WTC11 (cell line): ENCODE measurements around the gene ETV1. TPM values are rescaled to one million over a fixed set of nuclear protein-coding genes. Genes with fewer than 3 reads are reported as not detected.
A peak's percentile ranks its signal among the peaks of the same experiment; 100 is the strongest.

ENCODE experiments used
- ATAC-seq: fragments of 200-7000 bp; cut with Tn5 transposase; 2 replicates; pipeline ENCODE4 v1.10.0; 2021; ENCODE audit warnings: mild to moderate bottlenecking, moderate library complexity
- CTCF ChIA-PET: fragments of 300-600 bp; sonication (Branson Sonifier 250); formaldehyde crosslinking; loops from one replicate; lab custom pipeline; 2021; ENCODE audit warnings: antibody characterized with exemption; lab: Charles Lee
- POLR2A ChIA-PET: fragments of 350-600 bp; sonication (Branson Sonifier 250); formaldehyde crosslinking; loops from one replicate; lab custom pipeline; 2021; ENCODE audit warnings: antibody characterized with exemption; lab: Charles Lee
- DNase-seq: peaks from one replicate; pipeline ENCODE4 v3.0.0; 2021; ENCODE audit warnings: low spot score
- H3K27ac Mint-ChIP-seq: 2 replicates; pipeline ENCODE4 v1.8.0; 2021; ENCODE audit warnings: mixed read lengths
- H3K27me3 Mint-ChIP-seq: 2 replicates; pipeline ENCODE4 v1.8.0; 2021; ENCODE audit warnings: low read depth, mild to moderate bottlenecking, moderate library complexity, mixed read lengths
- H3K36me3 Mint-ChIP-seq: 2 replicates; pipeline ENCODE4 v1.8.0; 2021; ENCODE audit warnings: mixed read lengths
- H3K4me1 Mint-ChIP-seq: 2 replicates; pipeline ENCODE4 v1.8.0; 2022; ENCODE audit warnings: mixed read lengths
- H3K4me3 Mint-ChIP-seq: 2 replicates; pipeline ENCODE4 v1.8.0; 2021; ENCODE audit warnings: mild to moderate bottlenecking, moderate library complexity, mixed read lengths
- H3K9me3 Mint-ChIP-seq: 2 replicates; pipeline ENCODE4 v1.8.0; 2021; ENCODE audit warnings: mixed read lengths
- CBFB ChIP-seq: sonication (generic); formaldehyde crosslinking; IDR thresholded peaks from 2 replicates; pipeline ENCODE4 v1.8.1; 2022; ENCODE audit warnings: mild to moderate bottlenecking, low read depth, missing genetic modification reagents
- ELF4 ChIP-seq: sonication (generic); formaldehyde crosslinking; IDR thresholded peaks from 2 replicates; pipeline ENCODE4 v1.8.1; 2022; ENCODE audit warnings: low read depth, mild to moderate bottlenecking, moderate library complexity, missing genetic modification reagents
- ESRRA ChIP-seq: sonication (generic); formaldehyde crosslinking; IDR thresholded peaks from 2 replicates; pipeline ENCODE4 v1.8.1; 2022; ENCODE audit warnings: mild to moderate bottlenecking, missing genetic modification reagents, borderline replicate concordance
- ETV6 ChIP-seq: sonication (generic); formaldehyde crosslinking; IDR thresholded peaks from 2 replicates; pipeline ENCODE4 v1.8.1; 2022; ENCODE audit warnings: mild to moderate bottlenecking, missing genetic modification reagents
- GTF2I ChIP-seq: fragments of 250-450 bp; sonication (Bioruptor Pico); conservative IDR thresholded peaks from 2 replicates; pipeline ENCODE4 v1.4.0; 2021; ENCODE audit warnings: mild to moderate bottlenecking
- HMGA2 ChIP-seq: fragments of 250-450 bp; sonication (Bioruptor Pico); IDR thresholded peaks from 2 replicates; pipeline ENCODE4 v1.4.0; 2021; ENCODE audit warnings: mild to moderate bottlenecking, moderate library complexity
- KAT7 ChIP-seq: sonication (generic); formaldehyde crosslinking; IDR thresholded peaks from 2 replicates; pipeline ENCODE4 v1.8.1; 2023; ENCODE audit warnings: missing genetic modification reagents, mild to moderate bottlenecking, borderline replicate concordance
- MXD4 ChIP-seq: fragments of 250-450 bp; sonication (Bioruptor Pico); IDR thresholded peaks from 2 replicates; pipeline ENCODE4 v1.8.0; 2021; ENCODE audit warnings: mild to moderate bottlenecking, moderate library complexity, borderline replicate concordance
- NR1H2 ChIP-seq: sonication (generic); formaldehyde crosslinking; IDR thresholded peaks from 2 replicates; pipeline ENCODE4 v1.9.0; 2021; ENCODE audit warnings: mild to moderate bottlenecking, moderate library complexity, missing genetic modification reagents
- NR3C1 ChIP-seq: sonication (generic); formaldehyde crosslinking; conservative IDR thresholded peaks from 2 replicates; pipeline ENCODE4 v1.8.1; 2023; ENCODE audit warnings: low read depth, mild to moderate bottlenecking, missing genetic modification reagents
- RELA ChIP-seq: sonication (generic); formaldehyde crosslinking; IDR thresholded peaks from 2 replicates; pipeline ENCODE4 v1.8.1; 2022; ENCODE audit warnings: missing genetic modification reagents, mild to moderate bottlenecking, borderline replicate concordance
- SMAD3 ChIP-seq: sonication (generic); formaldehyde crosslinking; IDR thresholded peaks from 2 replicates; pipeline ENCODE4 v1.8.0; 2022; ENCODE audit warnings: missing genetic modification reagents, mild to moderate bottlenecking, borderline replicate concordance
- SMAD4 ChIP-seq: sonication (generic); formaldehyde crosslinking; IDR thresholded peaks from 2 replicates; pipeline ENCODE4 v1.8.0; 2022; ENCODE audit warnings: mild to moderate bottlenecking, missing genetic modification reagents
- SOX15 ChIP-seq: fragments of 250-450 bp; sonication (Bioruptor Pico); IDR thresholded peaks from 2 replicates; pipeline ENCODE4 v1.9.0; 2021; ENCODE audit warnings: mild to moderate bottlenecking
- TP53 ChIP-seq: sonication (generic); formaldehyde crosslinking; IDR thresholded peaks from 2 replicates; pipeline ENCODE4 v1.8.1; 2023; ENCODE audit warnings: mild to moderate bottlenecking, missing genetic modification reagents
- USF1 ChIP-seq: sonication (generic); formaldehyde crosslinking; IDR thresholded peaks from 2 replicates; pipeline ENCODE4 v1.8.0; 2022; ENCODE audit warnings: mild to moderate bottlenecking, missing genetic modification reagents
- ZBTB21 ChIP-seq: sonication (generic); formaldehyde crosslinking; IDR thresholded peaks from 2 replicates; pipeline ENCODE4 v1.8.1; 2023; ENCODE audit warnings: mild to moderate bottlenecking, missing genetic modification reagents, borderline replicate concordance
- ZNF317 ChIP-seq: sonication (generic); formaldehyde crosslinking; IDR thresholded peaks from 2 replicates; pipeline ENCODE4 v1.8.1; 2023; ENCODE audit warnings: low read depth, mild to moderate bottlenecking, moderate library complexity, missing genetic modification reagents, borderline replicate concordance
- ZNF532 ChIP-seq: fragments of 250-450 bp; sonication (Bioruptor Pico); IDR thresholded peaks from 2 replicates; pipeline ENCODE4 v1.9.0; 2021; ENCODE audit warnings: mild to moderate bottlenecking, borderline replicate concordance
- ZNF671 ChIP-seq: fragments of 250-450 bp; sonication (Bioruptor Pico); IDR thresholded peaks from 2 replicates; pipeline ENCODE4 v1.8.0; 2021; ENCODE audit warnings: mild to moderate bottlenecking
- total RNA-seq: library from RNA; stranded (reverse); gene quantifications from 3 replicates; pipeline ENCODE4 v1.2.3, GENCODE V29; 2021
- TF ChIP-seq, protein P1 (sequence below): sonication (generic); formaldehyde crosslinking; IDR thresholded peaks from 2 replicates; pipeline ENCODE4 v1.8.1; 2022; ENCODE audit warnings: missing genetic modification reagents, borderline replicate concordance
- TF ChIP-seq, protein P2 (sequence below): sonication (generic); formaldehyde crosslinking; IDR thresholded peaks from 2 replicates; pipeline ENCODE4 v1.8.0; 2022; ENCODE audit warnings: mild to moderate bottlenecking, missing genetic modification reagents
- TF ChIP-seq, protein P3 (sequence below): sonication (generic); formaldehyde crosslinking; IDR thresholded peaks from 2 replicates; pipeline ENCODE4 v1.8.1; 2023; ENCODE audit warnings: mild to moderate bottlenecking, moderate library complexity, missing genetic modification reagents
- TF ChIP-seq, protein P4 (sequence below): fragments of 250-450 bp; sonication (Bioruptor Pico); IDR thresholded peaks from 2 replicates; pipeline ENCODE4 v1.9.0; 2021; ENCODE audit warnings: mild to moderate bottlenecking

Gene ETV1
- total RNA-seq, 1 experiment from 2014 or later: 76.6 TPM

DNA sequence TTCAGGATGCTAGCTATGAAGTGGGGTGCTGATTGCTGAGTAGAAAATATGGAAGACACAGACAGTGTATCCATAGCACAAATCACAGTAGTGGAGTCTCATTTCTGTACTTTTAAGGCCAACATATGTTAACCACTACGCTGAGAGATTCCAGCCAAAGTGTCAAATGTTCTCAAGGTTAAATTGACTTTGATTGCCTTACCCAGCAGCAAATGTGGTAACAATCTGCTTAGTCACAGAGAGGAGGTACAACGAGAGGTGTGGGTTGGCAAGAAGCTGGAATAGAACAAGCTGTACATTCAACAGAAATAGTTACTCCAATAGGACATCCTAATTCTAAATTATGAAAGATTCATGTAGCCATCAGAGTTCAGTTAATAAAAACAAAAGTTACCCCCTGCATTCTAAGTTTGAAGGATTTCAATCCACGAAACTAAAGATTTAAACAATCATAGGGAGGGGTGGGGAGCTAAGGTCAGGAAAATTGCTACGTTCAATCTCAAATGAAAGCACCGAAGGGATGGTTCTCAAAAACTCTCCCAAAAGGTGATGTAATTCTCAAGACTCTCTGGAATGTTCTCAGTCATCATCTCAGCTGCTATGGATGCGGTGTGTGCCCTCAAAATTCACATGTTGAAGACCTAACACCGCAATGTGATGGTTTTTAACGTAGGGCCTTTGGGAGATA is 137.0 kb downstream of the ETV1 start:
- POLR2A ChIA-PET: no interaction called here
- ATAC-seq (no peak), DNase-seq (no peak)
- Mint-ChIP-seq H3K9me3 (no peaks in the 10 kb centered on the region), H3K4me1 (peaks cover 24% of the 10 kb centered on the region), H3K36me3 (no peaks in the 10 kb centered on the region), H3K4me3 (no peak overlapping the region), H3K27me3 (no peaks in the 10 kb centered on the region), H3K27ac (no peak overlapping the region)
- CTCF ChIA-PET: no interaction called here
- TF ChIP-seq, protein P1, sequence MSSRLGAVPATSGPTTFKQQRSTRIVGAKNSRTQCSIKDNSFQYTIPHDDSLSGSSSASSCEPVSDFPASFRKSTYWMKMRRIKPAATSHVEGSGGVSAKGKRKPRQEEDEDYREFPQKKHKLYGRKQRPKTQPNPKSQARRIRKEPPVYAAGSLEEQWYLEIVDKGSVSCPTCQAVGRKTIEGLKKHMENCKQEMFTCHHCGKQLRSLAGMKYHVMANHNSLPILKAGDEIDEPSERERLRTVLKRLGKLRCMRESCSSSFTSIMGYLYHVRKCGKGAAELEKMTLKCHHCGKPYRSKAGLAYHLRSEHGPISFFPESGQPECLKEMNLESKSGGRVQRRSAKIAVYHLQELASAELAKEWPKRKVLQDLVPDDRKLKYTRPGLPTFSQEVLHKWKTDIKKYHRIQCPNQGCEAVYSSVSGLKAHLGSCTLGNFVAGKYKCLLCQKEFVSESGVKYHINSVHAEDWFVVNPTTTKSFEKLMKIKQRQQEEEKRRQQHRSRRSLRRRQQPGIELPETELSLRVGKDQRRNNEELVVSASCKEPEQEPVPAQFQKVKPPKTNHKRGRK (CRISPR knock-in tag): no peak
- TF ChIP-seq HMGA2 (CRISPR knock-in tag): no peak
- TF ChIP-seq SMAD3 (CRISPR knock-in tag): no peak
- TF ChIP-seq, protein P2, sequence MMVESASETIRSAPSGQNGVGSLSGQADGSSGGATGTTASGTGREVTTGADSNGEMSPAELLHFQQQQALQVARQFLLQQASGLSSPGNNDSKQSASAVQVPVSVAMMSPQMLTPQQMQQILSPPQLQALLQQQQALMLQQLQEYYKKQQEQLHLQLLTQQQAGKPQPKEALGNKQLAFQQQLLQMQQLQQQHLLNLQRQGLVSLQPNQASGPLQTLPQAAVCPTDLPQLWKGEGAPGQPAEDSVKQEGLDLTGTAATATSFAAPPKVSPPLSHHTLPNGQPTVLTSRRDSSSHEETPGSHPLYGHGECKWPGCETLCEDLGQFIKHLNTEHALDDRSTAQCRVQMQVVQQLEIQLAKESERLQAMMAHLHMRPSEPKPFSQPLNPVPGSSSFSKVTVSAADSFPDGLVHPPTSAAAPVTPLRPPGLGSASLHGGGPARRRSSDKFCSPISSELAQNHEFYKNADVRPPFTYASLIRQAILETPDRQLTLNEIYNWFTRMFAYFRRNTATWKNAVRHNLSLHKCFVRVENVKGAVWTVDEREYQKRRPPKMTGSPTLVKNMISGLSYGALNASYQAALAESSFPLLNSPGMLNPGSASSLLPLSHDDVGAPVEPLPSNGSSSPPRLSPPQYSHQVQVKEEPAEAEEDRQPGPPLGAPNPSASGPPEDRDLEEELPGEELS: no peak
- no peak for TF ChIP-seq GTF2I (CRISPR knock-in tag)
- no peak for TF ChIP-seq ZNF317 (CRISPR knock-in tag)
- no peak for TF ChIP-seq ESRRA (CRISPR knock-in tag)
- no peak for TF ChIP-seq ETV6 (CRISPR knock-in tag)
- no peak for TF ChIP-seq ELF4 (CRISPR knock-in tag)
- TF ChIP-seq ZNF671 (CRISPR knock-in tag): no peak
- no peak for TF ChIP-seq SOX15 (CRISPR knock-in tag)
- no peak for TF ChIP-seq ZBTB21 (CRISPR knock-in tag)
- no peak for TF ChIP-seq USF1 (CRISPR knock-in tag)
- no peak for TF ChIP-seq TP53 (CRISPR knock-in tag)

GRCh38 chr7:13851736-13852135 is 137.7 kb downstream of the ETV1 start:
- Mint-ChIP-seq H3K27ac (no peak overlapping the region; the same call in 1 of the 2 replicates), H3K4me3 (no peak overlapping the region), H3K9me3 (no peaks in the 10 kb centered on the region), H3K36me3 (no peaks in the 10 kb centered on the region), H3K4me1 (peaks cover 24% of the 10 kb centered on the region), H3K27me3 (no peaks in the 10 kb centered on the region)
- DNase-seq: no peak
- ATAC-seq: peak; percentile 76
- ChIA-PET CTCF (no interaction called here), POLR2A (no interaction called here)
- no peak for TF ChIP-seq NR1H2 (CRISPR knock-in tag)
- no peak for TF ChIP-seq ZNF532 (CRISPR knock-in tag)
- TF ChIP-seq SMAD4 (CRISPR knock-in tag): no peak
- no peak for TF ChIP-seq SOX15 (CRISPR knock-in tag)
- TF ChIP-seq KAT7 (CRISPR knock-in tag): no peak
- no peak for TF ChIP-seq ZNF317 (CRISPR knock-in tag)
- no peak for TF ChIP-seq CBFB (CRISPR knock-in tag)
- TF ChIP-seq TP53 (CRISPR knock-in tag): no peak
- TF ChIP-seq RELA (CRISPR knock-in tag): no peak
- no peak for TF ChIP-seq MXD4 (CRISPR knock-in tag)
- TF ChIP-seq, protein P3, sequence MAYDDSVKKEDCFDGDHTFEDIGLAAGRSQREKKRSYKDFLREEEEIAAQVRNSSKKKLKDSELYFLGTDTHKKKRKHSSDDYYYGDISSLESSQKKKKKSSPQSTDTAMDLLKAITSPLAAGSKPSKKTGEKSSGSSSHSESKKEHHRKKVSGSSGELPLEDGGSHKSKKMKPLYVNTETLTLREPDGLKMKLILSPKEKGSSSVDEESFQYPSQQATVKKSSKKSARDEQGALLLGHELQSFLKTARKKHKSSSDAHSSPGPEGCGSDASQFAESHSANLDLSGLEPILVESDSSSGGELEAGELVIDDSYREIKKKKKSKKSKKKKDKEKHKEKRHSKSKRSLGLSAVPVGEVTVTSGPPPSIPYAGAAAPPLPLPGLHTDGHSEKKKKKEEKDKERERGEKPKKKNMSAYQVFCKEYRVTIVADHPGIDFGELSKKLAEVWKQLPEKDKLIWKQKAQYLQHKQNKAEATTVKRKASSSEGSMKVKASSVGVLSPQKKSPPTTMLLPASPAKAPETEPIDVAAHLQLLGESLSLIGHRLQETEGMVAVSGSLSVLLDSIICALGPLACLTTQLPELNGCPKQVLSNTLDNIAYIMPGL (CRISPR knock-in tag): no peak
- TF ChIP-seq, protein P4, sequence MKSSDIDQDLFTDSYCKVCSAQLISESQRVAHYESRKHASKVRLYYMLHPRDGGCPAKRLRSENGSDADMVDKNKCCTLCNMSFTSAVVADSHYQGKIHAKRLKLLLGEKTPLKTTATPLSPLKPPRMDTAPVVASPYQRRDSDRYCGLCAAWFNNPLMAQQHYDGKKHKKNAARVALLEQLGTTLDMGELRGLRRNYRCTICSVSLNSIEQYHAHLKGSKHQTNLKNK (CRISPR knock-in tag): no peak
- TF ChIP-seq NR3C1: no peak
- no peak for TF ChIP-seq ZBTB21 (CRISPR knock-in tag)
